ENCODE measurements around the gene SPEN.

Gene SPEN

GRCh38 chr1:15928971-15929965, 81.8 kb downstream of the SPEN start:
- H3K27me3 ChIP-seq: no peaks in the 10 kb centered on the region
- H3K36me3 ChIP-seq: peaks cover 99% of the 10 kb centered on the region
- H3K9me3 ChIP-seq: peaks cover 4% of the 10 kb centered on the region
- no peaks in the 10 kb centered on the region for H3K4me1 ChIP-seq (ENCODE audit: control insufficient read depth in 1 of 2, insufficient read depth in 1 of 2, low read depth in 1 of 2, low read length in 1 of 2)
- TF ChIP-seq CTCF (IDR thresholded peaks at IDR 0.05): no peak
- no peak overlapping the region for H3K27ac ChIP-seq
- H3K4me3 ChIP-seq (ENCODE audit: low read depth in 1 of 2, low read length in 1 of 2): no peak overlapping the region

GRCh38 chr1:15931401-15931800, 83.9 kb downstream of the SPEN start:
- Histone ChIP-seq H3K4me1 (ENCODE audit: control insufficient read depth in 1 of 2, insufficient read depth in 1 of 2, low read depth in 1 of 2, low read length in 1 of 2) (no peaks in the 10 kb centered on the region), H3K27ac (no peak overlapping the region), H3K36me3 (peaks cover 99% of the 10 kb centered on the region), H3K4me3 (ENCODE audit: low read depth in 1 of 2, low read length in 1 of 2) (no peak overlapping the region), H3K27me3 (no peaks in the 10 kb centered on the region), H3K9me3 (peaks cover 4% of the 10 kb centered on the region)
- no peak for TF ChIP-seq CTCF (IDR thresholded peaks at IDR 0.05)

GRCh38 chr1:15931884-15932283, 84.4 kb downstream of the SPEN start:
- peaks cover 4% of the 10 kb centered on the region for H3K9me3 ChIP-seq
- TF ChIP-seq CTCF (IDR thresholded peaks at IDR 0.05): no peak
- no peak overlapping the region for H3K27ac ChIP-seq
- H3K36me3 ChIP-seq: peaks cover 98% of the 10 kb centered on the region
- H3K27me3 ChIP-seq: no peaks in the 10 kb centered on the region
- H3K4me1 ChIP-seq (ENCODE audit: control insufficient read depth in 1 of 2, insufficient read depth in 1 of 2, low read depth in 1 of 2, low read length in 1 of 2): no peaks in the 10 kb centered on the region
- H3K4me3 ChIP-seq (ENCODE audit: low read depth in 1 of 2, low read length in 1 of 2): no peak overlapping the region

- Histone ChIP-seq H3K36me3 (peaks cover 98% of the 10 kb centered on the region), H3K27me3 (no peaks in the 10 kb centered on the region), H3K4me1 (ENCODE audit: control insufficient read depth in 1 of 2, insufficient read depth in 1 of 2, low read depth in 1 of 2, low read length in 1 of 2) (no peaks in the 10 kb centered on the region), H3K9me3 (peaks cover 4% of the 10 kb centered on the region), H3K27ac (no peak overlapping the region), H3K4me3 (ENCODE audit: low read depth in 1 of 2, low read length in 1 of 2) (no peak overlapping the region)
- TF ChIP-seq CTCF (IDR thresholded peaks at IDR 0.05): no peak
These were observed 85.1 kb downstream of the SPEN start for GRCh38 chr1:15932612-15933011.

- peaks cover 98% of the 10 kb centered on the region for H3K36me3 ChIP-seq
- peaks cover 4% of the 10 kb centered on the region for H3K9me3 ChIP-seq
- H3K4me3 ChIP-seq (ENCODE audit: low read depth in 1 of 2, low read length in 1 of 2): no peak overlapping the region
- no peak overlapping the region for H3K27ac ChIP-seq
- H3K4me1 ChIP-seq (ENCODE audit: control insufficient read depth in 1 of 2, insufficient read depth in 1 of 2, low read depth in 1 of 2, low read length in 1 of 2): no peaks in the 10 kb centered on the region
- no peaks in the 10 kb centered on the region for H3K27me3 ChIP-seq
- TF ChIP-seq CTCF (IDR thresholded peaks at IDR 0.05): no peak
These were observed 86.2 kb downstream of the SPEN start for GRCh38 chr1:15933684-15934083.
